Fibroblast of pulmonary artery (primary cell): Measurements from ENCODE around the gene LTBP4.
A peak's percentile ranks its signal among the peaks of the same experiment; 100 is the strongest.

Experiments
- DNase-seq: peaks from one replicate; pipeline ENCODE4 v3.0.0-alpha.2; 2010; ENCODE audit warnings: low read depth
- H3K4me3 ChIP-seq: replicated peaks from 2 replicates; pipeline ENCODE4 v1.5.1; 2011; ENCODE audit warnings: low read depth, mild to moderate bottlenecking, control low read depth, low read length, moderate library complexity
- CTCF ChIP-seq: IDR thresholded peaks from 2 replicates; pipeline ENCODE4 v1.5.1; 2011; ENCODE audit warnings: mild to moderate bottlenecking, control low read depth, low read length, inconsistent platforms; ENCODE audit errors: missing control alignments

Gene LTBP4

GRCh38 chr19:40597329-40597838, 3.8 kb upstream of the LTBP4 start:
- TF ChIP-seq CTCF = no peak
- H3K4me3 ChIP-seq = peak overlapping the region; percentile 25
- no peak for DNase-seq

- peak; percentile 88 for DNase-seq
- TF ChIP-seq CTCF = peak; percentile 96
- H3K4me3 ChIP-seq = peak overlapping the region; percentile 43
Observed at GRCh38 chr19:40598121-40598917, 2.9 kb upstream of the LTBP4 start.

GRCh38 chr19:40598918-40599307, 2.3 kb upstream of the LTBP4 start:
- no peak overlapping the region for H3K4me3 ChIP-seq
- TF ChIP-seq CTCF = no peak
- no peak for DNase-seq

- H3K4me3 ChIP-seq = peak overlapping the region; percentile 21
- no peak for TF ChIP-seq CTCF
- DNase-seq = no peak
Observed at GRCh38 chr19:40599331-40599901, 1.8 kb upstream of the LTBP4 start.

- TF ChIP-seq CTCF = no peak
- peak overlapping the region; percentile 21 for H3K4me3 ChIP-seq
- DNase-seq = no peak
Observed at GRCh38 chr19:40599902-40600569, 1.1 kb upstream of the LTBP4 start.

- no peak for TF ChIP-seq CTCF
- peak overlapping the region; percentile 12 for H3K4me3 ChIP-seq
- no peak for DNase-seq
Observed at GRCh38 chr19:40600570-40601133, 517 bp upstream of the LTBP4 start.
